GM12891 (cell line): ENCODE measurements around the gene GNG3.

ENCODE experiments used
- PAX5 ChIP-seq: IDR thresholded peaks from 2 replicates; pipeline ENCODE4 v1.6.1; 2011; ENCODE audit warnings: low read length, moderate library complexity, mild to moderate bottlenecking; ENCODE audit not compliant: insufficient read depth, severe bottlenecking
- POLR2A ChIP-seq: IDR thresholded peaks from 2 replicates; pipeline ENCODE4 v1.6.1; 2011; ENCODE audit warnings: low read depth, low read length, control low read depth
- POLR2AphosphoS5 ChIP-seq: IDR thresholded peaks from 2 replicates; pipeline ENCODE4 v1.6.1; 2011; ENCODE audit warnings: low read depth, low read length, control low read depth
- POU2F2 ChIP-seq: IDR thresholded peaks from 2 replicates; pipeline ENCODE4 v1.6.1; 2011; ENCODE audit warnings: low read depth, mild to moderate bottlenecking, control low read depth, low read length, moderate library complexity

GRCh38 chr11:62677714-62678113 is 29.8 kb upstream of the GNG3 start:
- TF ChIP-seq PAX5 (no peak), POLR2AphosphoS5 (no peak), POU2F2 (no peak), POLR2A (no peak)
